GM12892 (cell line): Measurements from ENCODE around the gene TMEM229B.

ENCODE experiments used
- DNase-seq: peaks from one replicate; pipeline ENCODE4 v3.0.0; 2011; ENCODE audit not compliant: insufficient read length
- FAIRE-seq: peaks from 2 replicates; lab custom pipeline; 2011; peaks lifted over from hg19 to GRCh38; lab: Jason Lieb, UNC
- POLR2A ChIP-seq: IDR thresholded peaks from 2 replicates; pipeline ENCODE4 v1.6.1; 2011; ENCODE audit warnings: low read depth, low read length, control low read depth
- POLR2AphosphoS5 ChIP-seq: IDR thresholded peaks from 2 replicates; pipeline ENCODE4 v1.6.1; 2011; ENCODE audit warnings: low read depth, low read length, control low read depth
- TAF1 ChIP-seq: IDR thresholded peaks from 2 replicates; pipeline ENCODE4 v1.6.1; 2011; ENCODE audit warnings: low read depth, mild to moderate bottlenecking, control low read depth, low read length, borderline replicate concordance

The TMEM229B gene

DNA sequence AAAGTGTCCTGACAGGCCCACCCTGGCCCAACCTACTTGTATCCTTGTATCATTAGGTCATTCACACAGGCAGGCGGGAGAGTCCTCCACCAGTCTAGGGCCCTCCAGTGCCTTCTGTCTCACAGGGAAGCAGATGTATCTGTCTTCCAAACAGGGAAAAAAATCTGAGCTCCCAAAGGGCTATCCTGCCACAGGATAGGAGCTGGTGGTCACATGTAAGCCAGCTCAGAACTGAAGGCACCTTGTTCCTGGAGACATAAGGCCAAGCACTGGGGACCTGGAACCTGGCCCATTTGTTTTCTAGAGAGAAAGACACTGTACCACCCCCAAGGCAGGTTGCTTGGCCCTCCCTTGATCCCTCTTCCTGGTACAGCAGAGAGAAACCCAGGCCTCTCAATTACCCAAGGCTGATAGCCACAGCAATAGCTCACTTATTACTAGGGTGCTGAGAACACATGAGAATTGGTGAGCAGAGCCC lies 25.1 kb upstream of the TMEM229B start:
- no peak for TF ChIP-seq POLR2AphosphoS5
- no peak for TF ChIP-seq TAF1
- no peak for TF ChIP-seq POLR2A
- FAIRE-seq (no peak), DNase-seq (no peak)

DNA sequence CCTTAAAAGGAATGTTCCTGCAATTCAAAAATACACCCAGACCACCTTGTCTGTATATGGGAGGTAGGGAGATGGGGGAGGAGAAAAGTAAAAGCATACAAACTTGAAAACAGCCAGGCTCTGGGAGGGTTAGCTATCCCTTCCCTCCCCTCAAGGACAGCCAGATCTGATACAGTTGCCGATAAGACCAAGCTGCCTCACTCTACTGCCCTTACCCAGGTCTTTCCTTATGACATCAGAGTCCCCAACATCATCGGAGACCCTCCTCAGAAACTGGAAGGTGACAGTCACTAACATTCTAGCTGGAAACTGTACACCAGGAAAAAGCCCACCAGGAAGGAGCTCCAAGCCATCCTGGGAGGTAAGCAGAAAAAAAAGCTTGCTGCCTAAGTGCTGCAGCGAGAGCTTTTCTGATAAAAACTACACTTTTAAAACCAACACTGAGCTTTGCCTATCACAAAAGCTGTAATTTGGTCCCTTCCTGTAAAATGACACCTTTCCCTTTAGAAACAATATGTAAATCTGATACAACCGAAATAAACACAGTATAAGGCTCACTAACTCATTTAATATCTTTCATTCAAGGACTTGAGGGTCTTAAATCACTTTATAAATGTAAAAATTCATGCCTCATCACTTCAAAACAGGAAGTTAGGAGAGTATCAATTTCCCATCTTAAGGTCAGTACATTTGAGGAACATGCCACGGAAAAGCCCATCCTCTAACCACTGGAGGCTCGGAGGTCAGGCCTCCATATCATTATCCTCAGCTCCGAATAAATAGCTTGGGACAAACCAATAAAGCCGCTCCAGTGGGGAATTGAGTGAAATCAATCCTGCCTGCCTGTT lies 24.2 kb upstream of the TMEM229B start:
- no peak for FAIRE-seq
- no peak for DNase-seq
- TF ChIP-seq POLR2AphosphoS5: no peak
- no peak for TF ChIP-seq TAF1
- no peak for TF ChIP-seq POLR2A

DNA sequence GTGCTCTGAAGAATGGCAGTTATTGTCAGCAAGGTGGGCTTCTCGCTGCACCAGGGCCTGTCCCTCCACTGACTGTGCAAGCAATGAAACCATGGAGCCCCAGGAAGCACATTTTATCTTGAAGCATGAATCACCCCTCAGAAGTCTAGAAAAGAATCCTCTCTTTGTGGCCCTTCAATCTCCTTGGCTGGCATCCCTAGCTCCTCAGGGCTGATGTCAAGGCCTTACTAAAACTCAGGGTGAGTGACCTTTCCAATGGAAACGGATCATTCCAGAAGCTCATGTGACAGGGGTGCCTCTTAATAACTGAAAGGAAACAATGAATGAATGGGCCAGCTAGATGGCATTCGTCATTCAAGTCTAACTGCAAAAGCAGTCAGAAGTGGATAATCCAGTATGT lies 22.3 kb upstream of the TMEM229B start:
- DNase-seq (no peak), FAIRE-seq (no peak)
- TF ChIP-seq POLR2A (no peak), POLR2AphosphoS5 (no peak), TAF1 (no peak)

DNA sequence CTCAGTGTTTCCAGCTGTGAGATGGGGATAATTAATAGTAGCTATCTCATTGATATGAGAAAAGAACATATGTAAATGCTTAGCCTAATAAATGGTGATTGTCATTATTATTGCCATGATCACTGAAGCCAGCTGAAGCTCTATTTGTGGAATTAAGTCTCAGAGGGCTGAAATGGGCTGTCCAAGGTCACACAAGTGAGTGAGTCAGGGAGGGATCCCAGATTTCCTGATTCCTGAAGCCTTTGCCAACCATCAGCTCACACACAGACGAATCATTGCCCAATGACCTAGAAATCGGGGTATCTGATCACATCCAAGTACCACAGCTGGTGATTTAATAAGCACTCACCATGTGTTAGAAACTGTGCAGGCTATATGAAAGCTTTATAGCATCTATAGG lies 21.6 kb upstream of the TMEM229B start:
- FAIRE-seq (no peak), DNase-seq (no peak)
- TF ChIP-seq POLR2AphosphoS5: no peak
- no peak for TF ChIP-seq POLR2A
- TF ChIP-seq TAF1: no peak

DNA sequence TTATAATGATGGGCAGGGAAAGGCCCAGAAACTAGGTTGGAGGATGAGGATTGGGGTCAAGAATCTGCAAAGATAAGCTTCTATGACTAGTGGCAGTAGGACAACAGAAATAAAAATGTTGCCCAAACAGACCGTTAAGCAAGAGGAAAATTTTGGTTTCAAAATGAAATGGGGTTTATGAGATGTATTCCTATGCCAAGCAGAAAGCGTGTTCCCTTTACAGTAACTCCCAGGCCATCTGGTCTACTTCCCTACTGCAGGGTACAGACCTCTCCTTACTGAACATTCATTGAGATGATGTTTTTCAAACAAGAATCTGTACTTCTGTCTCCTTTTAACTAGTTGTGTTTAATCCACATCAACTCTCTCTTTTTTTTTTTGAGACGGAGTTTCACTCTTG lies 20.4 kb upstream of the TMEM229B start:
- FAIRE-seq (no peak), DNase-seq (no peak)
- TF ChIP-seq TAF1: no peak
- no peak for TF ChIP-seq POLR2A
- no peak for TF ChIP-seq POLR2AphosphoS5

DNA sequence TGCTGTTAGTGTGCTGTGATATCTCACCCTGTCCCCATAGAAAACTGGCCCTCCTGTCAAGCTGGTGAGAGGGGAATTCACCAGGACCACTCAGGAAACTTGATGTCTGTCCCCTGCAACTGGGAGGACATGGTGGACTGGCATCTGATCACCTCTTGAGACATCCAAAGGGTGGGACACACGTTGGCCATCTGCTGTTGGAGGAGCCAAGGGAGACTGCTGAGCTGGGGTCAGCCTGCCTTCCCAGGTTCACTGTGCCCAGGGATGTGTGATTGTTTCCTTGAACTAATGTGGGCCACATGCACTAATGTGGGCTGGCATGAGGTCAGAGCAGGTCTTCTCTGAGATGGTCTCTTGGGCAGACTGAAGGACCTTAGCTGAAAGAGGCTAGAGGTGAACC lies 16.7 kb upstream of the TMEM229B start:
- TF ChIP-seq TAF1: no peak
- TF ChIP-seq POLR2A: no peak
- DNase-seq: no peak
- no peak for FAIRE-seq

DNA sequence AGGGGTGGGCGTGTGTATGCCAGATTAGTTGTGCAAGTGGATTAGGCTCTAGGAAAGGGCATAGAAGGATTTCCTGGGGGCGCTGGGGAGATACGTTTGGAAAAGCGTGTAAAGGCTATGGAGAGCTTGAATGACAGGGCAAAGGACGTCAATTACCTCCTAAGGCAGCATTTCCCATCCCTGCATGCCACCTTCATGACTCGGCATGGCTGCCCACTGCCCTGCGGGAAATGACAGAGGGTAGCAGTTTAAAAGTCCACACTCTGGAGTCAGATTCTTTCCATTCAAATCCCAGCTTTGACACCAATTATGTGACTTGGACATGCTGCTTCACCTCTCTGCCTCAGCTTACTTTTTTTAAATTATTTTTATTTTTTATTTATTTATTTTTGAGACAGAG lies 14.8 kb upstream of the TMEM229B start:
- no peak for TF ChIP-seq TAF1
- no peak for TF ChIP-seq POLR2AphosphoS5
- TF ChIP-seq POLR2A: no peak
- DNase-seq (no peak), FAIRE-seq (no peak)

DNA sequence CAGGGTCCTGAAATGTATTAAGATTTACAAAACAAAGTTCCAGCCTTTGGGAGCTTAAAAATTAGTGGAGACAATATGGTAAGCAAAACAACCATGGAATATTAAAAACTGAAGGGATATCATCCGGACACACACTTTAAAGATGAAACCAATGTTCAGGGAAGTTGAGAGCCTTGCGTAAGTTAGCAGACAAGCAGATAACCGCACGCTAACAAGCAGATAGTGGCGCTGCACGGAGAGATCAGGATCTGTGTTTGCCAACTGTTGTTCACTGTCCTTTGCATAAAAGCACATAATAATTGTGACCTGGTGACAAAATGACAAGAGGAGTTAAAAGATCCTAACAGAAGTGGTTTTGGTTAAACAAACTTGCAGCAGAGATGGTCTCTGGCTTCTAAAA lies 14.3 kb upstream of the TMEM229B start:
- no peak for TF ChIP-seq POLR2AphosphoS5
- TF ChIP-seq POLR2A: no peak
- TF ChIP-seq TAF1: no peak
- FAIRE-seq (no peak), DNase-seq (no peak)

DNA sequence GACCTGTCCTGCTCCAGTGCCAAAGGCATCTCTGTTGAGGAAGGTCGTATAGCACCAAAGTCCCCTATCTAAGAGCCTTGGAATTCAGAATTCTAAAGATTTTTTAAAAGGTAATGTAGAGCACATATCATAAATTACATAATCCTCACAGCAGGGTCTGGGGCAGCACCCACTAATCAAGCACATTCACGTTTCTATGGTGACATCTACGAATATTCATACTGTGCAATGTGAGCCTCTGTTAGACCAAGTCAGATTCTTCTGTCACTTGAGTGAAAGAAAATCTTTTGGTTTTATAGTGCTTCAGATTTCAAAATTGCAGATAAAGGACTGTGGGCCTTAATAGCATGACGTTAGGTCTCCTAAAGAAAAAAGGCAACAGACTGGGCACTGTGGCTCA lies 13.1 kb upstream of the TMEM229B start:
- FAIRE-seq: no peak
- TF ChIP-seq POLR2A (no peak), POLR2AphosphoS5 (no peak), TAF1 (no peak)
- DNase-seq: no peak

DNA sequence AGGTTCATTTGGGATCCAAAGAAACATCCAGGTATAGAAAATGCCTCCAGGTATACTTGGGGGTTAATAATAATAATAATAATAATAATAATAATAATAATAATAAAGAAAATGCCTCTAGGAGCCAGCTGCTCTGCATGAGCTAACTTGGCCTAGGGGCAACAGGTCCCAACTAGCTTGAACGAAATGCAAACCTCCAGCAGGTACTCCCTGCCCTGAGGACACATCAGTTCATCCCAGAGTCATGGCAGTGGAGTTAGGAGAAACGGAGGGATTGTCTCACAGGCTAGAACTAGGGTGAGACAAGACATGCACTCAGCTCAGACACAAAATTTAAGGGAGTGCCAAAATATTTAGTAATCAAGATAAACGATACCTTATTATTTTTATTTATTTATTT lies 12.5 kb upstream of the TMEM229B start:
- DNase-seq (no peak), FAIRE-seq (no peak)
- TF ChIP-seq POLR2A: no peak
- TF ChIP-seq TAF1: no peak

DNA sequence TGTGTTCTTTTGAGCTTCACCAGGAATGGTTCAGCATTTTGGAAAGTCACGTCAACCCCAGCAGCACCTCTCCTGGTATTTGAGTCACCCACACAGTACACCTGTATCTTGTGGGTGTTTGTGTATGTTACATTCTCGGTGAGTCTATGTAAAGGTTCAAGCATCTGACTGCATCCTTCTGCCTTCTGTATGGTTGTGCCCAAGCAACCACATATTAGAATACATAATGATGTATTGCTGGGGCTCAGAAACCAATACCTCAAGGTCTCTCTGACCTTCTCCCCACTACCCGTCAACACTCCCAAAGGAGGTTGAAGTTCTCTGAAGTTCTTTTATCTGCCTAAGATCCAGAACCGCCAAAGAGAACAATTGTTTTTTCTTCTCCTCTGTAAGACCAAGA lies 9.2 kb upstream of the TMEM229B start:
- FAIRE-seq: no peak
- TF ChIP-seq POLR2AphosphoS5 (no peak), TAF1 (no peak), POLR2A (no peak)

DNA sequence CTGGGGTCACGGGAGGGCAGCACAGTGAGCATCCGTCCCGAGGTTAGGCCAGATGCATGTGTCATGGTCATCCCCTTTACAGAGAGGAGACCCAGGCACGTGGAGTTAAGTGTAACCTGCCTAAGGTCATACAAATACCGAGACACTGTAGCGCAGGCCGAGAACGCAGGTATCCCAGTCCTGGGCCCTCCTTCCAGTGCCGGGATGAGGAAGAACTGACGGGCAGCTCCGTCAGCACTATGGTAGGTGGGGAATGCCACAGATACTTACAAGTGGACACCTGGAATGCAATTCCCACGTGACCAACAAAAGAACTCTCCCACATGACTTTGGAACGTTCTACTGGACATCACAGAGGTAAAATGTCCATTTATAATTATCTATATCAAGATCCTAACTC lies 8.7 kb upstream of the TMEM229B start:
- DNase-seq (no peak), FAIRE-seq (no peak)
- no peak for TF ChIP-seq TAF1
- TF ChIP-seq POLR2AphosphoS5: no peak
- no peak for TF ChIP-seq POLR2A

More for the DNA sequence above, 9.2 kb upstream of the TMEM229B start:
- no peak for DNase-seq

DNA sequence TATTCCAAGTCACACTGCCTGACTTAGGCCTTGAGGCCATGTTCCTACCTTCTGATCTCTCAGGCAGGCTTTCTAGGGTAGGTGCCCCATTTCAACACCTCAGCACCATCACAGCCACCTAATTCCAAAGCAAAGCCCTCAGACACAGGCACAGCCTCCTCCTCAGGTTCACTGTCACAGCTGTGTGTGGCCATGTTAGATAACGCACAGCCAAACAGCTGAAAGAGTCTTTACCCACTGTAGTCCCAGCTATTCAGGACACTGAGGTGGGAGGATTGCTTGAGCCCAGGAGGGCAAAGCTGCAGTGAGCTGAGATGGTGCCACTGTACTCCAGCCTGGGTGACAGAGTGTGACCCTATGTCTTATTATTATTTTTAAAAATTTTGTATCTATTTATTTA lies 7.3 kb upstream of the TMEM229B start:
- DNase-seq: no peak
- TF ChIP-seq POLR2AphosphoS5 (no peak), TAF1 (no peak), POLR2A (no peak)
- FAIRE-seq: no peak
